ENCODE data around the gene TRANK1. TPM values are rescaled to one million over a fixed set of nuclear protein-coding genes. Genes with fewer than 3 reads are reported as not detected.

Gene TRANK1
- total RNA-seq, 1 donor from 2014 or later, result 0.53 TPM

DNA sequence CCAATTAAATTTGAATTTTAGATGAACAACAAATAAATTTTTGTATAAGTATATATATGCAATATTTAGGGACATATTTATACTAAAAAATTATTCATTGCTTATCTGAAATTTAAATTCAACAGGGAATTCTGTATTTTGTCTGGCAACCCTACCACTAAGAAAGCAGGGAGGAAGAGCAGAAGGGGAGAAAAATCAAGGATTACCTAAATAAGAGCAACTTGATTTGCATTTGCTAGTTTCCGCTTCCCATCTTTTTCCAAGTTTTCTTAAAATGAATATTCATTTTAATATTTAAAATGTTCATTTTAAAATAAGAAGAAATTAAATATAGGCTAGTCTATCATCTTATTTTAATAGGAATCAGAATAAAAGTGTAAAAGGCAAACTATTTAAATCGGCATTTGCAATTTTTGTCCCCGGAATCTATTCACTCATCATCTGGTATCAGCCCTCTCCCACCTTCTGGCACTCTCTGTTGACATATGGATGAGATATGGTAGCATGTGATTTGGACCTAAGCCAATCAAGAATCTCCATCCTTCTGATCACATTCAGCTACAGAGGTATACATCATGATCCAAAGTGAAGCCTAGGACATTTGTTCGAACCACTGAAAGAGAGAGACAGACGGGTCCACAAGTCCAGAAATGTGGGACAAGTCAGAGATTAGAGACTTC lies 82.6 kb downstream of the TRANK1 start:
- FAIRE-seq, result no peak
- Histone ChIP-seq H3K4me3 (ENCODE audit: low read depth, low read length) (no peak overlapping the region), H3K27me3 (ENCODE audit: control insufficient read depth, insufficient read depth, low read length) (no peaks in the 10 kb centered on the region), H3K36me3 (ENCODE audit: control insufficient read depth, insufficient read depth, low read length) (no peaks in the 10 kb centered on the region)
- no peak for TF ChIP-seq CTCF (IDR thresholded peaks at IDR 0.05; ENCODE audit: insufficient read depth, low read length, severe bottlenecking)
- no peak for DNase-seq (ENCODE audit: low read depth)

- Histone ChIP-seq H3K36me3 (ENCODE audit: control insufficient read depth, insufficient read depth, low read length) (no peaks in the 10 kb centered on the region), H3K4me3 (ENCODE audit: low read depth, low read length) (no peak overlapping the region), H3K27me3 (ENCODE audit: control insufficient read depth, insufficient read depth, low read length) (no peaks in the 10 kb centered on the region)
- TF ChIP-seq CTCF (IDR thresholded peaks at IDR 0.05; ENCODE audit: insufficient read depth, low read length, severe bottlenecking), result no peak
- FAIRE-seq (no peak), DNase-seq (ENCODE audit: low read depth) (no peak)
Observed at GRCh38 chr3:36859494-36859893, 85.4 kb downstream of the TRANK1 start.

GRCh38 chr3:36852071-36852470 lies 92.8 kb downstream of the TRANK1 start:
- DNase-seq (ENCODE audit: low read depth) (no peak), FAIRE-seq (no peak)
- Histone ChIP-seq H3K27me3 (ENCODE audit: control insufficient read depth, insufficient read depth, low read length) (no peaks in the 10 kb centered on the region), H3K4me3 (ENCODE audit: low read depth, low read length) (no peak overlapping the region), H3K36me3 (ENCODE audit: control insufficient read depth, insufficient read depth, low read length) (no peaks in the 10 kb centered on the region)
- no peak for TF ChIP-seq CTCF (IDR thresholded peaks at IDR 0.05; ENCODE audit: insufficient read depth, low read length, severe bottlenecking)

DNA sequence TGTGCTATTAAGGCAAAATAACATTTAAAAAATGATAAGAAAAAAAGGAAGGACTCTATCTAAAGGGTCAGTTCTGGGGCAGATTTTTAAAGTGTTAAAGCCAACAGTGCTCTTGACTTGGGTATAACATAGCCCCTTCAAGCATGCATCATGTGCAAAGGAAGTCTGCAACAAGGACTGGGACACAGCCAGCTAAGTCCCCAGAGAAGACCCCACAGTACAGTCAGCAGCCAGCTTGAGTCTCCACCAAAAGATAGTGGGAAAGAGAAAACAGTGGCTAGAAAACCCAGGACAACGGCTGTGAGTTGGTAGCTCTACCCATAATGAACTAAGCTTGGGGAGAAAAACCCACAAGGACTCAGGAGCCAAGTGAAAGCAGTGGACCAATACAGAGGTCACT lies 94.1 kb downstream of the TRANK1 start:
- FAIRE-seq (no peak), DNase-seq (ENCODE audit: low read depth) (no peak)
- no peaks in the 10 kb centered on the region for H3K27me3 ChIP-seq (ENCODE audit: control insufficient read depth, insufficient read depth, low read length)
- H3K36me3 ChIP-seq (ENCODE audit: control insufficient read depth, insufficient read depth, low read length), result no peaks in the 10 kb centered on the region
- no peak for TF ChIP-seq CTCF (IDR thresholded peaks at IDR 0.05; ENCODE audit: insufficient read depth, low read length, severe bottlenecking)
- H3K4me3 ChIP-seq (ENCODE audit: low read depth, low read length), result no peak overlapping the region

DNA sequence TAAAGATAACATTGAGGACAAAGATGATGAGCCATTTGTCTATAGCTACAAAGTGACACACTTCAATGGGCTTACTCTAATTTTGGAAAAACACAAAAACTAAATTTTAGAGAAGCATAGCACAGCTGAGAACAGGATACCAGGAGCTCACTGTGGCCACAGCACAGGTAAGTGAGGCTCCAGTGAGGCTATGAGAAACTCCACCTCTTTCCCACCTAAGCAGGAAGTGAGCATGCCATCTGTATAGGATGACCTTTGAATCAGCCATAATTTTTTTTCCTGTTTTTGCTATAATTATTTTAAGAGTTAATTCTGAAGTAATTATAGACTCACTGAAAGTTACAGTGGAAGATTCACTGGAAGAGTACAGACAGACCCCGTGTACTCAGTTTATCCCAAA lies 98.4 kb downstream of the TRANK1 start:
- DNase-seq (ENCODE audit: low read depth), result no peak
- no peaks in the 10 kb centered on the region for H3K36me3 ChIP-seq (ENCODE audit: control insufficient read depth, insufficient read depth, low read length)
- no peak for TF ChIP-seq CTCF (IDR thresholded peaks at IDR 0.05; ENCODE audit: insufficient read depth, low read length, severe bottlenecking)
- no peak overlapping the region for H3K4me3 ChIP-seq (ENCODE audit: low read depth, low read length)
- no peaks in the 10 kb centered on the region for H3K27me3 ChIP-seq (ENCODE audit: control insufficient read depth, insufficient read depth, low read length)
- FAIRE-seq, result no peak

Measured in bronchial epithelial cell (primary cell).